Measurements from ENCODE around the gene DCXR. TPM values are rescaled to one million over a fixed set of nuclear protein-coding genes. Genes with fewer than 3 reads are reported as not detected.

Gene DCXR
- total and polyA plus RNA-seq, 2 of the 13 experiments (the other 11 are each of a cell fraction or from before 2014, with no cell fraction given) = 287 to 311 TPM

- no peak for TF ChIP-seq ZBTB25 (CRISPR knock-in tag; IDR thresholded peaks at IDR 0.05)
- TF ChIP-seq MZF1 (CRISPR knock-in tag; IDR thresholded peaks at IDR 0.05; ENCODE audit: borderline replicate concordance) = no peak
- no peak; the same call in 1 of the 2 replicates for TF ChIP-seq ELF4 (CRISPR knock-in tag; IDR thresholded peaks at IDR 0.05; ENCODE audit: borderline replicate concordance)
- TF ChIP-seq CHD2 (IDR thresholded peaks at IDR 0.05; ENCODE audit: low read depth, low read length) = peak; percentile 77
- TF ChIP-seq GMEB1 (CRISPR knock-in tag; IDR thresholded peaks at IDR 0.05; ENCODE audit: borderline replicate concordance) = peak; percentile 92
- TF ChIP-seq MEF2D (CRISPR knock-in tag; IDR thresholded peaks at IDR 0.05) = 0 out of 2 replicates have a peak, but pooled peaks have one; percentile 21
- 0 out of 2 replicates have a peak, but pooled peaks have one; percentile 10 for TF ChIP-seq HINFP (CRISPR knock-in tag; IDR thresholded peaks at IDR 0.05; ENCODE audit: low read depth)
- peak; percentile 28; the same call in 1 of the 2 replicates for TF ChIP-seq THAP7 (CRISPR knock-in tag; IDR thresholded peaks at IDR 0.05)
- 0 out of 2 replicates have a peak, but pooled peaks have one; percentile 5 for TF ChIP-seq CEBPG (CRISPR knock-in tag; IDR thresholded peaks at IDR 0.05)
- TF ChIP-seq YEATS4 (CRISPR knock-in tag; IDR thresholded peaks at IDR 0.05; ENCODE audit: borderline replicate concordance) = peak; percentile 11; the same call in 1 of the 2 replicates
Measured at GRCh38 chr17:82022981-82023446, 14.5 kb downstream of the DCXR start, which contains the start of gene LRRC45 (continued).
